K562 (cell line): ENCODE data around the gene CYP2C8. TPM values are rescaled to one million over a fixed set of nuclear protein-coding genes. Genes with fewer than 3 reads are reported as not detected.

Source experiments
- ATAC-seq: fragments of 200-7000 bp; cut with Tn5 transposase; 3 replicates; pipeline ENCODE4 v1.9.1; 2020; ENCODE audit warnings: moderate library complexity
- BruUV-seq: library from RNA; stranded (reverse); fragments of 400-500 nt; replicated peaks from 2 replicates; lab custom pipeline; 2021; lab: Mats Ljungman, UMichigan
- CTCF ChIA-PET: fragments of 300-600 bp; formaldehyde crosslinking; extraction: SDS; loops from one replicate; lab custom pipeline; 2021; ENCODE audit warnings: low intra/inter-chr PET ratio; lab: Yijun Ruan, JAX
- POLR2A ChIA-PET: fragments of 300-600, 350-650 bp; sonication (Branson Sonifier 250); formaldehyde crosslinking; extraction: SDS; loops from one replicate; lab custom pipeline; 2021; ENCODE audit warnings: antibody characterized with exemption, inconsistent platforms; lab: Yijun Ruan, JAX
- DNase-seq, 4 experiments: peaks; one replicate each; pipeline versions ENCODE4 v3.0.0 to v3.0.0-alpha.2; 2011 to 2018; ENCODE audit warnings: low spot score in 3 of 4, mixed read lengths in 3 of 4; ENCODE audit errors: extremely low read depth in 1 of 4
- FAIRE-seq: peaks from 2 replicates; lab custom pipeline; 2011; peaks lifted over from hg19 to GRCh38; lab: Jason Lieb, UNC
- H2AFZ ChIP-seq: 2 replicates; pipeline ENCODE4 v1.6.0; 2011; ENCODE audit warnings: low read depth, low read length, control low read depth, inconsistent platforms
- H3K27ac ChIP-seq: fragments of 200-600 bp; 3 replicates; pipeline ENCODE4 v1.8.0; 2011; ENCODE audit warnings: low read depth, mild to moderate bottlenecking, control low read depth, inconsistent platforms, low read length, moderate library complexity, mixed read lengths; ENCODE audit errors: extremely low read depth
- H3K27me3 ChIP-seq, 2 experiments: fragments of 300-600 bp in 1 of 2; 2 replicates in 1 of 2; 3 replicates in 1 of 2; pipeline versions ENCODE4 v1.6.0 to v1.8.0; 2011; ENCODE audit warnings: inconsistent platforms in 2 of 2, low read length in 2 of 2, mild to moderate bottlenecking in 1 of 2, mixed read lengths in 1 of 2, moderate library complexity in 1 of 2; ENCODE audit not compliant: control insufficient read depth in 2 of 2, insufficient read depth in 2 of 2
- H3K36me3 ChIP-seq: fragments of 300-600 bp; 3 replicates; pipeline ENCODE4 v1.8.0; 2011; ENCODE audit warnings: mild to moderate bottlenecking, low read length, inconsistent platforms; ENCODE audit not compliant: control insufficient read depth, insufficient read depth
- H3K4me1 ChIP-seq, 2 experiments: fragments of 200-600 bp in 1 of 2; replicated peaks in 1 of 2; 2 replicates in 1 of 2; 3 replicates in 1 of 2; pipeline versions ENCODE4 v1.5.1 to v1.8.0; 2011; ENCODE audit warnings: inconsistent platforms in 2 of 2, low read length in 2 of 2, mild to moderate bottlenecking in 1 of 2, mixed read lengths in 1 of 2, moderate library complexity in 1 of 2; ENCODE audit not compliant: control insufficient read depth in 2 of 2, insufficient read depth in 2 of 2
- H3K4me2 ChIP-seq: 2 replicates; pipeline ENCODE4 v1.6.1; 2011; ENCODE audit warnings: low read length, control low read depth, inconsistent platforms, mixed read lengths; ENCODE audit not compliant: insufficient read depth
- H3K4me3 ChIP-seq: fragments of 200-600 bp; sonication (generic), shearing (Covaris generic); 2 replicates; pipeline ENCODE4 v1.5.1; 2016; ENCODE audit warnings: control low read depth, inconsistent platforms
- H3K79me2 ChIP-seq: fragments of 200-600 bp; 3 replicates; pipeline ENCODE4 v1.8.0; 2011; ENCODE audit warnings: low read length, inconsistent platforms; ENCODE audit not compliant: control insufficient read depth, insufficient read depth
- H3K9ac ChIP-seq, 2 experiments: 2 replicates each; pipeline versions ENCODE4 v1.6.0 to v1.6.1; 2011; ENCODE audit warnings: low read depth in 2 of 2, low read length in 2 of 2, control low read depth in 1 of 2, inconsistent platforms in 1 of 2, mild to moderate bottlenecking in 1 of 2, mixed read lengths in 1 of 2; ENCODE audit not compliant: insufficient read depth in 1 of 2
- H3K9me1 ChIP-seq: one replicate; pipeline ENCODE4 v1.6.0; 2011; ENCODE audit warnings: inconsistent platforms, mild to moderate bottlenecking, low read length, moderate library complexity; ENCODE audit not compliant: control insufficient read depth, insufficient read depth
- H3K9me3 ChIP-seq: replicated peaks from 2 replicates; pipeline ENCODE4 v1.5.1; 2011; ENCODE audit warnings: low read depth, low read length, inconsistent platforms; ENCODE audit not compliant: control insufficient read depth, insufficient read depth
- H4K20me1 ChIP-seq: replicated peaks from 2 replicates; pipeline ENCODE4 v1.6.1; 2011; ENCODE audit warnings: low read length, inconsistent platforms, mixed read lengths; ENCODE audit not compliant: control insufficient read depth, insufficient read depth
- CBX8 ChIP-seq: fragments of 200-600 bp; sonication (generic); IDR thresholded peaks from 2 replicates; pipeline ENCODE4 v1.6.1; 2012; ENCODE audit warnings: borderline replicate concordance, mixed run types, low read depth, mild to moderate bottlenecking, moderate library complexity, mixed read lengths, low read length, control low read depth, inconsistent platforms; ENCODE audit not compliant: poor library complexity, severe bottlenecking; ENCODE audit errors: extremely low read depth
- CEBPG ChIP-seq, 3 experiments: fragments of 200-800 bp in 1 of 3; sonication (Bioruptor generic) in 1 of 3; sonication (generic) in 1 of 3; formaldehyde crosslinking in 1 of 3; IDR thresholded peaks in 2 of 3; conservative IDR thresholded peaks in 1 of 3; 2 replicates each; pipeline versions ENCODE4 v1.6.1 to v1.8.0; 2016 to 2022; ENCODE audit warnings: missing compliant biosample characterization in 2 of 3, missing genetic modification characterization in 2 of 3, mild to moderate bottlenecking in 1 of 3, missing genetic modification reagents in 1 of 3
- CHD2 ChIP-seq: IDR thresholded peaks from 2 replicates; pipeline ENCODE4 v1.6.1; 2011; ENCODE audit warnings: low read depth, low read length
- ETV5 ChIP-seq: sonication (generic); formaldehyde crosslinking; IDR thresholded peaks from 2 replicates; pipeline ENCODE4 v1.4.0; 2020; ENCODE audit warnings: low read depth, mild to moderate bottlenecking, missing genetic modification reagents
- KHSRP ChIP-seq: fragments of 450-650 bp; IDR thresholded peaks from 2 replicates; pipeline ENCODE4 v1.6.1; 2017
- MAFG ChIP-seq: fragments of 450-650 bp; conservative IDR thresholded peaks from 2 replicates; pipeline ENCODE4 v1.6.1; 2016; ENCODE audit warnings: missing genetic modification characterization, missing compliant biosample characterization
- MCM5 ChIP-seq: fragments of 450-650 bp; IDR thresholded peaks from 2 replicates; pipeline ENCODE4 v1.6.1; 2016; ENCODE audit warnings: low read depth
- PHF21A ChIP-seq: fragments of 450-650 bp; IDR thresholded peaks from 2 replicates; pipeline ENCODE4 v1.6.1; 2017; ENCODE audit warnings: low read depth, borderline replicate concordance
- PTBP1 ChIP-seq: fragments of 200-400 bp; formaldehyde crosslinking; IDR thresholded peaks from 2 replicates; pipeline ENCODE4 v1.6.1; 2017; ENCODE audit warnings: low read depth, low read length
- PTRF ChIP-seq: fragments of 450-650 bp; IDR thresholded peaks from 2 replicates; pipeline ENCODE4 v1.6.1; 2016; ENCODE audit warnings: mild to moderate bottlenecking, missing genetic modification characterization, missing compliant biosample characterization
- RBM14 ChIP-seq: fragments of 200-400 bp; formaldehyde crosslinking; IDR thresholded peaks from 2 replicates; pipeline ENCODE4 v1.6.1; 2018; ENCODE audit warnings: low read depth, mild to moderate bottlenecking, low read length, moderate library complexity, borderline replicate concordance; ENCODE audit not compliant: insufficient read depth
- RBM25 ChIP-seq: fragments of 200-400 bp; formaldehyde crosslinking; IDR thresholded peaks from 2 replicates; pipeline ENCODE4 v1.6.1; 2018; ENCODE audit warnings: low read length, low read depth, moderate library complexity; ENCODE audit not compliant: severe bottlenecking
- SMAD3 ChIP-seq: fragments of 450-650 bp; formaldehyde crosslinking; conservative IDR thresholded peaks from 2 replicates; pipeline ENCODE4 v1.4.0; 2020; ENCODE audit warnings: mild to moderate bottlenecking
- TSC22D4 ChIP-seq: fragments of 450-650 bp; IDR thresholded peaks from 2 replicates; pipeline ENCODE4 v1.6.1; 2016; ENCODE audit warnings: missing genetic modification characterization, missing biosample characterization, control low read depth
- ZKSCAN8 ChIP-seq: fragments of 200-800 bp; sonication (Bioruptor generic); IDR thresholded peaks from 2 replicates; pipeline ENCODE4 v1.6.1; 2016; ENCODE audit warnings: missing genetic modification characterization, missing compliant biosample characterization
- ZNF174 ChIP-seq: fragments of 250-450 bp; sonication (Bioruptor Pico); IDR thresholded peaks from 2 replicates; pipeline ENCODE4 v1.4.0; 2020; ENCODE audit warnings: mild to moderate bottlenecking
- in situ Hi-C: fragments of 300-500 bp; cut with MboI; formaldehyde crosslinking; loops from 4 replicates; pipeline ENCODE4 v1.15.0; 2018; ENCODE audit warnings: inconsistent platforms, mixed read lengths
- intact Hi-C: fragments of 100-400 bp; cut with micrococcal nuclease; formaldehyde crosslinking; loops from 2 replicates; pipeline ENCODE4 v1.14.2; 2022
- polyA plus RNA-seq, 8 experiments: library from polyadenylated mRNA; depleted of rRNA in 4 of 8; stranded (reverse) in 5 of 8; unstranded in 3 of 8; fragments of >200 nt; fragmentation: Nextera tagmentation in 2 of 8; fragmentation: Illumina TruSeq in 1 of 8; extraction: Ambion mirVana in 2 of 8; extraction: Trizol in 1 of 8; gene quantifications; 2 replicates each; pipeline versions ENCODE4 v1.2.1 to v1.2.3, GENCODE V29; 2011 to 2014; ENCODE audit warnings: inconsistent platforms in 1 of 8, missing spikeins in 1 of 8
- total RNA-seq, 7 experiments: library from RNA; depleted of rRNA in 6 of 7; stranded (reverse); fragments of >200 nt in 6 of 7; fragmentation: Illumina TruSeq in 2 of 7; extraction: Trizol in 2 of 7; gene quantifications; 2 replicates each; pipeline versions ENCODE4 v1.2.1 to v1.2.3, GENCODE V29; 2011 to 2021; ENCODE audit warnings: low replicate concordance in 1 of 7
- TF ChIP-seq, protein P1 (sequence below): fragments of 250-450 bp; sonication (Bioruptor Pico); IDR thresholded peaks from 2 replicates; pipeline ENCODE4 v1.6.1; 2021; ENCODE audit warnings: mild to moderate bottlenecking
- TF ChIP-seq, protein P2 (sequence below): fragments of 250-450 bp; sonication (Bioruptor Pico); IDR thresholded peaks from 2 replicates; pipeline ENCODE4 v1.8.0; 2021; ENCODE audit warnings: moderate library complexity, mild to moderate bottlenecking, inconsistent platforms
- TF ChIP-seq, protein P3 (sequence below): sonication (generic); formaldehyde crosslinking; IDR thresholded peaks from 2 replicates; pipeline ENCODE4 v1.9.0; 2022; ENCODE audit warnings: mild to moderate bottlenecking, missing genetic modification reagents

CYP2C8 gene
- total and polyA plus RNA-seq, 9 of the 15 experiments (the other 6 are each of a cell fraction or from before 2014, with no cell fraction given): 0.06 to 0.16 (median 0.10) TPM; not detected in 5

DNA sequence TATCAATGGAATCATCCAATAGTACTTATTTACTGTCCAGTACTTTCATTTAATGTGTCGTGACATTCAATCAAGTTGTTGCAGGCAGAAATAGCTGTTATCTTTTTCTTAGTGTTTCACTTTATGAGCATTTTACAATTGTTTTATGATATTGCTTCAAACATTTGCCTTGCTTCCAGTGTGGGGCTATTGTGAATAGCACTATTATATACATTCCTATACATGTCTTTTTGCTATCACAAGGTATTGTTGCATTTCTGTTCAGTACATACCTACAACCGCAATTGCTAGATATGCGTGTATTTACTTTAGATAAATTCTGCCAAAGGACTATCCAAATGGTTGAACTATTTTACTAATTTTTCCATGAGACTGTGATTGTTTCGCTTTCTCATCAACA, 34.9 kb downstream of the CYP2C8 start (continued):
- TF ChIP-seq, protein P1, sequence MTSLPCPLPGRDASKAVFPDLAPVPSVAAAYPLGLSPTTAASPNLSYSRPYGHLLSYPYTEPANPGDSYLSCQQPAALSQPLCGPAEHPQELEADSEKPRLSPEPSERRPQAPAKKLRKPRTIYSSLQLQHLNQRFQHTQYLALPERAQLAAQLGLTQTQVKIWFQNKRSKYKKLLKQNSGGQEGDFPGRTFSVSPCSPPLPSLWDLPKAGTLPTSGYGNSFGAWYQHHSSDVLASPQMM (CRISPR knock-in tag): no peak
- TF ChIP-seq PTBP1: no peak
- TF ChIP-seq CHD2: no peak
- TF ChIP-seq CBX8: no peak
- no peak for TF ChIP-seq RBM25
- TF ChIP-seq ZNF174: no peak
- TF ChIP-seq, protein P2, sequence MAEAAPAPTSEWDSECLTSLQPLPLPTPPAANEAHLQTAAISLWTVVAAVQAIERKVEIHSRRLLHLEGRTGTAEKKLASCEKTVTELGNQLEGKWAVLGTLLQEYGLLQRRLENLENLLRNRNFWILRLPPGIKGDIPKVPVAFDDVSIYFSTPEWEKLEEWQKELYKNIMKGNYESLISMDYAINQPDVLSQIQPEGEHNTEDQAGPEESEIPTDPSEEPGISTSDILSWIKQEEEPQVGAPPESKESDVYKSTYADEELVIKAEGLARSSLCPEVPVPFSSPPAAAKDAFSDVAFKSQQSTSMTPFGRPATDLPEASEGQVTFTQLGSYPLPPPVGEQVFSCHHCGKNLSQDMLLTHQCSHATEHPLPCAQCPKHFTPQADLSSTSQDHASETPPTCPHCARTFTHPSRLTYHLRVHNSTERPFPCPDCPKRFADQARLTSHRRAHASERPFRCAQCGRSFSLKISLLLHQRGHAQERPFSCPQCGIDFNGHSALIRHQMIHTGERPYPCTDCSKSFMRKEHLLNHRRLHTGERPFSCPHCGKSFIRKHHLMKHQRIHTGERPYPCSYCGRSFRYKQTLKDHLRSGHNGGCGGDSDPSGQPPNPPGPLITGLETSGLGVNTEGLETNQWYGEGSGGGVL (CRISPR knock-in tag): no peak
- no peak for TF ChIP-seq SMAD3 (CRISPR knock-in tag)

DNA sequence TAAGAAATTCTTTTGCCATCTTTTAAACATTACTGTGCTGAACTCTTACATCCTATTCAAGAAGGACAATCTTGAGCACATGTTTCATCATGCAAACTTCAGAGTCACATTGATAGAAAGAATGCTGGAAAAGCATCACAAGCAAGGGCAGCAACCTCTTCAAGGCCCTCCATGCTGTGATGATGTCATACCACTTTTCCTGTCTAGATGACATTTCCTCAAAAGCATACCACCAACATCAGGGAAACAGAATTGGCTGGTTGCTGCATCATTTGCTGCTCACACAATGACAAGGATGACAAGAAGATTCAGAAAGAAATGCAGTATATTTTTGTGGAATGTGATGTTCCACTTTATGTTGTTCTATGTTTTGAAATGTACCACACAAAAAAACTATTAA, 37.6 kb downstream of the CYP2C8 start:
- no peaks in the 10 kb centered on the region for H3K4me1 ChIP-seq
- ATAC-seq (no peak), FAIRE-seq (no peak), DNase-seq (no peak)
- H3K4me3 ChIP-seq: no peak overlapping the region
- intact Hi-C loops (no loop called here), in situ Hi-C loops (no loop called here)
- H3K9ac ChIP-seq: no peak overlapping the region
- H2AFZ ChIP-seq: no peak overlapping the region
- H3K4me2 ChIP-seq: no peak overlapping the region
- ChIA-PET CTCF (no interaction called here), POLR2A (no interaction called here)
- BruUV-seq: no TSS peak
- H3K9me1 ChIP-seq: no peaks in the 10 kb centered on the region
- no peak overlapping the region for H3K27ac ChIP-seq
- H3K27me3 ChIP-seq: no peaks in the 10 kb centered on the region
- H3K36me3 ChIP-seq: no peaks in the 10 kb centered on the region
- no peaks in the 10 kb centered on the region for H4K20me1 ChIP-seq
- no peaks in the 10 kb centered on the region for H3K79me2 ChIP-seq
- H3K9me3 ChIP-seq: no peaks in the 10 kb centered on the region
- TF ChIP-seq KHSRP: no peak
- TF ChIP-seq, protein P3, sequence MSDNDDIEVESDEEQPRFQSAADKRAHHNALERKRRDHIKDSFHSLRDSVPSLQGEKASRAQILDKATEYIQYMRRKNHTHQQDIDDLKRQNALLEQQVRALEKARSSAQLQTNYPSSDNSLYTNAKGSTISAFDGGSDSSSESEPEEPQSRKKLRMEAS (CRISPR knock-in tag): no peak
- no peak for TF ChIP-seq PHF21A
- no peak for TF ChIP-seq TSC22D4 (tag)
- no peak for TF ChIP-seq ZKSCAN8
- TF ChIP-seq MAFG (tag): no peak
- TF ChIP-seq RBM14: no peak
- TF ChIP-seq ETV5 (CRISPR knock-in tag): no peak
- TF ChIP-seq PTRF: no peak
- no peak for TF ChIP-seq CEBPG (CRISPR knock-in tag; IDR thresholded peaks at IDR 0.05)
- 0 out of 4 replicates have a peak, but pooled peaks of 1 of the 2 experiments have one; percentile 42 for TF ChIP-seq CEBPG (tag; conservative IDR thresholded peaks at IDR 0.05 in 1 of 2, IDR thresholded peaks at IDR 0.05 in 1 of 2)
- TF ChIP-seq MCM5: no peak
